Thoracic aorta (tissue), 2 donors: ENCODE measurements around the gene TTC9. TPM values are rescaled to one million over a fixed set of nuclear protein-coding genes. Genes with fewer than 3 reads are reported as not detected.

Source experiments
- ATAC-seq: fragments of 150-250 bp; one replicate; pipeline ENCODE4 v1.8.0; 2017; ENCODE audit warnings: low read depth; ENCODE audit not compliant: insufficient number of reproducible peaks, low FRiP score
- DNase-seq: peaks from one replicate; pipeline ENCODE4 v3.0.0-alpha.2; 2020; ENCODE audit warnings: low spot score
- H3K27ac ChIP-seq, 2 donors: fragments of 200-600 bp; sonication (generic); 1 replicate in 1 of 2; 2 replicates in 1 of 2; pipeline ENCODE4 v1.5.1; 2016; ENCODE audit warnings: mild to moderate bottlenecking in 2 of 2, moderate library complexity in 2 of 2
- H3K27me3 ChIP-seq: fragments of 200-600 bp; sonication (generic); replicated peaks from 2 replicates; pipeline ENCODE4 v1.6.0; 2016; ENCODE audit warnings: mild to moderate bottlenecking; ENCODE audit not compliant: insufficient read depth
- H3K36me3 ChIP-seq: fragments of 200-600 bp; sonication (generic); one replicate; pipeline ENCODE4 v1.5.1; 2016
- H3K4me1 ChIP-seq, 2 donors: fragments of 200-600 bp; sonication (generic); 1 replicate in 1 of 2; 2 replicates in 1 of 2; pipeline versions ENCODE4 v1.5.1 to v1.6.0; 2016; ENCODE audit warnings: low read depth in 2 of 2, mild to moderate bottlenecking in 1 of 2; ENCODE audit not compliant: control insufficient read depth in 1 of 2
- H3K4me3 ChIP-seq: fragments of 200-600 bp; sonication (generic); 2 replicates; pipeline ENCODE4 v1.5.1; 2016; ENCODE audit warnings: mild to moderate bottlenecking
- H3K9me3 ChIP-seq: fragments of 200-600 bp; sonication (generic); 2 replicates; pipeline ENCODE4 v1.5.1; 2016
- CTCF ChIP-seq: fragments of 200-600 bp; sonication (generic); IDR thresholded peaks from one replicate; pipeline ENCODE4 v1.5.1; 2019; ENCODE audit warnings: antibody characterized with exemption
- total RNA-seq, 2 donors: library from RNA; depleted of rRNA; stranded (reverse); fragments of >200 nt; gene quantifications; one replicate each; pipeline versions ENCODE4 v1.1.0 to v1.2.3, GENCODE V29; 2016

Gene TTC9
- total RNA-seq, 2 donors from 2014 or later = 2.0 to 4.7 TPM

DNA sequence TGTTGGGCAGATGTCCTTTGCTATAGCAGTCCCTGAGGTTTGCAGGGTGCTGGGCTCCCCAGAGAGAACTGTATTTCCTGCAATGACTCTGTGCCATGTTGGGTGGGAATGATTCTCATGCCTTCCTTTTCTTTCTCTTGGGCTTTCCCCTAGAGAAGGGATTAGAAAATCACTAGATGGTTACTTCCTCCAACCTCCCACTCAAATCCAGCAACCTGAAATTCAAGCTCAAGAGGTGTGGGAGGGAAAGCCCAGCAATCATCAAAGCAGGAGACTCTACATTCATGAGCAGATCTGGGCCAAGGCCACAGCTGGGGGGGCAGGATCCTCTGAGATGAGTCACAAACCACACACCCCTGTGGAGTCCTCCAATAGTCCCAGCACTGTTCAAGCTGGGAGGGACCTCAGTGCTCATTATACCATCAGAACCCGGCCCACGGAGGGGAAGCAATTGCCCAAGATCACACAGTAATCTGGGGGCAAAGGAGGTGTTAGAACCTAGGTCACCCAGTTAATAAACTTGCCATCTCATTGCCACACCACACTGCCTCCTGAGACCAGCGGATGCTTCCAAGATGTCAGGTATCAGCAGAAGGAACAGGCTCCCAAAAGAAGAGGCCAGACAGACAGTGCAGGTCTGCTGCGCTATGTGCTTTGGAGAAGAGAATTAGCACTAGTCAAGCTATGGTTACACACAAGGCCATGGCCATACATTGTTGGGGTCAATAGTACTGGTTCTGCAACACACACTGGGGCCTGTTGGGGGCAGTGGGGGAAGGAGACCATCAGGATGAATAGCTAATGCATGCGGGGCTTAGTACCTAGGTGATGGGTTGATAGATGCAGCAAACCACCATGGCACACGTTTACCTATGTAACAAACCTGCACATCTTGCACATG, 65.7 kb downstream of the TTC9 start:
- H3K4me1 ChIP-seq = peaks cover 0 to 3% of the 10 kb centered on the region in 2 donors
- DNase-seq (no peak), ATAC-seq (no peak)
- H3K27me3 ChIP-seq = no peaks in the 10 kb centered on the region
- H3K36me3 ChIP-seq = no peaks in the 10 kb centered on the region
- no peak overlapping the region for H3K4me3 ChIP-seq
- no peak for TF ChIP-seq CTCF
- H3K27ac ChIP-seq = no peak overlapping the region
- no peaks in the 10 kb centered on the region for H3K9me3 ChIP-seq

GRCh38 chr14:70708717-70709570, 67.2 kb downstream of the TTC9 start:
- Histone ChIP-seq H3K9me3 (no peaks in the 10 kb centered on the region), H3K4me3 (no peak overlapping the region), H3K36me3 (no peaks in the 10 kb centered on the region), H3K27ac (no peak overlapping the region), H3K27me3 (no peaks in the 10 kb centered on the region), H3K4me1 (peaks cover 5 to 18% of the 10 kb centered on the region in 2 donors)
- TF ChIP-seq CTCF = no peak
- DNase-seq (no peak), ATAC-seq (no peak)

DNA sequence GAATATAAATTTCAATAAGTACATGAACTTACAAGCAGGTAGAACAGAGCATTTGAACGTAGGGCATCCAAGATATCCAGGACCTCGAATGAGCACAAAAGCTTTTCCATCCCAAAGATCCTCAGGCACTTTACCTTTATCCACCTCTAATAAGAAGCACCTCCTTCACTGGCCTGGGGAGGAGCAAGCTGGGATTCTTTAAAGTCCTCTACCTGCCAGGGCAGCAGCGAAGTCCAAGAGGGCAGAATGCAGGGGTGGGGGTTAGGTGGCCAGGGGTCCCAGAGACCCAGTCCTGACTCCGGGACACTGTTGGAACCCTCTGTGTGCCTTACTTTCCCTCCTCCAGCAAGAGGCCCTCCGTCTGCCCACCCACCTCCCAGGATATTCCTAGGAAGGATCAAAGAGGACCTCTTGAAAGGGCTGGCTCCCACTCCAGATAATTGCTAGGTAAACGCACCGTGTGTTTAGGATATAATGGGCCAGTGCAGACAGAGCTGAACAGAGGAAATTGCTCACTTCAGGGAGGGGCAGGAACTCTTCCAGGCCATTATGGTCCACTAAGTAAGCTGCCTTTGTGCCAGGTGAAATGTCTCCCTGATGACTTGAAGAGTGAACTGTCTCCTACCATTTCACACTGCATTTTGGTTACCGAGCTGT, 68.1 kb downstream of the TTC9 start:
- no peaks in the 10 kb centered on the region for H3K27me3 ChIP-seq
- peaks cover 10 to 21% of the 10 kb centered on the region in 2 donors for H3K4me1 ChIP-seq
- DNase-seq = no peak
- no peak overlapping the region for H3K4me3 ChIP-seq
- no peak overlapping the region for H3K27ac ChIP-seq
- no peaks in the 10 kb centered on the region for H3K9me3 ChIP-seq
- ATAC-seq = no peak
- H3K36me3 ChIP-seq = no peaks in the 10 kb centered on the region
- TF ChIP-seq CTCF = no peak

- no peaks in the 10 kb centered on the region for H3K27me3 ChIP-seq
- DNase-seq = no peak
- no peak for ATAC-seq
- no peak overlapping the region for H3K27ac ChIP-seq
- no peak overlapping the region for H3K4me3 ChIP-seq
- no peaks in the 10 kb centered on the region for H3K9me3 ChIP-seq
- no peaks in the 10 kb centered on the region for H3K36me3 ChIP-seq
- TF ChIP-seq CTCF = no peak
- H3K4me1 ChIP-seq = peaks cover 10 to 21% of the 10 kb centered on the region in 2 donors
Measured at GRCh38 chr14:70711451-70711850, 69.7 kb downstream of the TTC9 start.

DNA sequence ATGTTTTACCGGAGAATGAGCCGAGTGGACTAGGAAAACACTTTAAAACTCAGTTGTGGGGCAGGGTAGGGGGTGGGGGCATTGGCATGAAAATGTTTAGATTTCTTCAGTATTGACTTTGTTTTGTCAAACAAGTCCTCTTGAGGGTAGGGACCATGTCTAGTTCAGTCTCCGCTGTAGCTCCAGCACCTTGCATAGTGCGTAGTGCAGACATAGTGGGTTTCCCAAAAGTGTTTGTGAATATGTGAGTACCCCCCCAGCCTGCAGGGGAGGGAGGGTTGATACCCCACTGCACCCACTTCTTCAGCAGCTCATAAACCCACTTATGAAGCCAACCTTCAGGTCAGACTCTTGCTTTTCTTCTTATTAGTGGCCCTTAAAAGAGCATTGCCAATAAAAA, 71.4 kb downstream of the TTC9 start:
- peak overlapping the region; percentile 68 to 72 for H3K27ac ChIP-seq
- ATAC-seq (peak; percentile 3), DNase-seq (no peak)
- H3K9me3 ChIP-seq = no peaks in the 10 kb centered on the region
- H3K4me1 ChIP-seq = peaks cover 10 to 21% of the 10 kb centered on the region in 2 donors
- H3K4me3 ChIP-seq = peak overlapping the region; percentile 48
- no peaks in the 10 kb centered on the region for H3K36me3 ChIP-seq
- no peaks in the 10 kb centered on the region for H3K27me3 ChIP-seq
- no peak for TF ChIP-seq CTCF
